Measurements from ENCODE around the gene FLYWCH2.

The FLYWCH2 gene

DNA sequence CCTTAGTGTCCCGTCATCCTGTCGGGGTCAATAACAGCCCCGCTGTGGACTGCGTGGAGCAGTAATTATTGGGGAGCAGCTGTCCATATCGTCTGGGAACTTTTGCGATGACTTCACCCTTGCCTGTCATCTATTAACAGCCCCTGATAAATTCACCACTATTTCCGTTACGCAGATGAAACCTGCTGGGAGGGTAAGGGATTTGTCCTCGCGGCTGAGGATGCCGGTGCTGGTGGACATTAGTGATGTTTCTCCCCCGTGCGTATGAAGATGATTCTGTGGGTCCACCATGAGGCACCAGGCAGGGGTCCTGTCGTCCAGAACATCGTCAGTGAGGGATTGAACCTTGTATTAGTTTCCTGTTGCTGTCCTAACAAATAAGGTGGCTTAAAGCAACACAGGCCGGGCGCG is 1.0 kb downstream of the FLYWCH2 start:
- no peak for DNase-seq

DNA sequence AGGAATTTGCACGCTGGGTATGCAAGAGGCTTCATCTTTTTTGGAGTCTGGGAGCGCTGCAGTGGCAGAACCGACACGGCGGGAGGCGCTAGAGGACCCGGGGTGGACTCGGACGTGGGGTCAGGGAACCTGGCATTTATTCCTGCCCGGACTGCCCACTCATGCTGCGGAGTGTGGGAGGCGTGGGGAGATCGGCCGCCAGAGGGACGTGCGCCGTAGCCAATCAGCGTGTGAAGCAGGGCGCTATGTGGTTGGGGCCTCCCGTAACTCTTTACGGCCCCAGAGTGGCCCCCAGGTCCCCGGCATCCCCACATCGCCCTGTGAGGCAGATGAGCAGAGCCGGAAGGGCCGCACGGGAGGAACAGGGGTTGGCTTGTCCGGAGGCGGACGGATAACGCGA is 11.2 kb downstream of the FLYWCH2 start:
- DNase-seq = no peak

DNA sequence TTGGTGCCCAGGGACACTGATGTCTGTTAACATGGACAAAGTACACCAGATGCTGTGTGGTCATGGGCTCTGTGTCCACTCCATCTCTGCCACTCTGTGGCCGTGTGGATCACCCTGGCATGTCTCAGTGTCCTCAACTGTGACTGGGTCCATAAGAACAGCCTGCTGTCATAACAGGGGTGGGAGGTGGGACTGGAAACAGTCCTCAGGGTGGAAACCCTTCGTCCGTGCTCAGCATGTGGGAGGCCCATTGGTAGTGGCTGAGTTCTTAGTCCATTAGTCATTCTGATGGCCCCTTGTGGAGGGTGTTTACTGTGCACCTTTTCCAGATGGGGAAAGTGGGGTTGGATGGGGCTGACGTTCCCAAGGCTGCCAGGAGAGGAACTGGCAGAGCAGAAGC is 12.8 kb downstream of the FLYWCH2 start:
- no peak for DNase-seq

DNA sequence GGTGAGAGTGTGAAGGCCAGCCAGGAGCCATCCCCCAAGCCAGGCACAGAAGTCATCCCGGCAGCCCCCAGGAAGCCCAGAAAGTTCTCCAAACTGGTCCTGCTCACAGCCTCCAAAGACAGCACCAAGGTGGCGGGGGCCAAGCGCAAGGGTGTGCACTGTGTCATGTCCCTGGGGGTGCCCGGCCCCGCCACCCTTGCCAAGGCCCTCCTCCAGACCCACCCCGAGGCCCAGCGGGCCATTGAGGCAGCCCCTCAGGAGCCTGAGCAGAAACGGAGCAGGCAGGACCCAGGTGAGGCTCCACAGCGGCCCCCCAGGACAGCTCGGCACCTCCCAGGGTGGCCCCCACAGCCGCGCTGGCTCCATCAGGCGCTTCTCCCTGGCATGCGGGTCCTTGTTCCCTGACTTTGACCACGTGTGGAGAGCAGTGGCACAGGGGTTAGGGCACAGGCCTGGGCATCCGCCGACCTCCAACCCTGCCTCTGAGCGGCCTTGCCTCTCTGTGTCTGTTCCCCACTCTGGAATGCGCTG is 13.5 kb downstream of the FLYWCH2 start:
- DNase-seq = no peak

DNA sequence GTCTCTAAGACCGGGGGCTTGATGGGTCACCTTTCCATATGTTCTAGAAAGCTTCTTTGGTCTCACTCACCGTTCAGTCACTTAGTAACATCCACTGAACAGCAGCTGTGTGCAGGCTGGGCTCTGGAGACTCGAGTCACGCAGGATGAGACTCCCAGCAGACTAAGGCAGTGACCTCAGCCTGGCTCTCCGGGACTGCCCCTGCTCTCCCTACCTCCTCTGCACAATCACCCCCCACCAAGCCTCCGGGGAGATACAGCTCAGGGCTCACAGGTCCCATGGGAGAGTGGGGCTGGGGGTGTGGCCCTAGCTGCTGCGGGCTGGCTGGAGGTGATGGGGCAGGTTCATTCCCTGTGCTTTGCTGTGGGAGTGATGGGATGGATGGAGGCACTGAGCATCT is 14.1 kb downstream of the FLYWCH2 start:
- DNase-seq = no peak

DNA sequence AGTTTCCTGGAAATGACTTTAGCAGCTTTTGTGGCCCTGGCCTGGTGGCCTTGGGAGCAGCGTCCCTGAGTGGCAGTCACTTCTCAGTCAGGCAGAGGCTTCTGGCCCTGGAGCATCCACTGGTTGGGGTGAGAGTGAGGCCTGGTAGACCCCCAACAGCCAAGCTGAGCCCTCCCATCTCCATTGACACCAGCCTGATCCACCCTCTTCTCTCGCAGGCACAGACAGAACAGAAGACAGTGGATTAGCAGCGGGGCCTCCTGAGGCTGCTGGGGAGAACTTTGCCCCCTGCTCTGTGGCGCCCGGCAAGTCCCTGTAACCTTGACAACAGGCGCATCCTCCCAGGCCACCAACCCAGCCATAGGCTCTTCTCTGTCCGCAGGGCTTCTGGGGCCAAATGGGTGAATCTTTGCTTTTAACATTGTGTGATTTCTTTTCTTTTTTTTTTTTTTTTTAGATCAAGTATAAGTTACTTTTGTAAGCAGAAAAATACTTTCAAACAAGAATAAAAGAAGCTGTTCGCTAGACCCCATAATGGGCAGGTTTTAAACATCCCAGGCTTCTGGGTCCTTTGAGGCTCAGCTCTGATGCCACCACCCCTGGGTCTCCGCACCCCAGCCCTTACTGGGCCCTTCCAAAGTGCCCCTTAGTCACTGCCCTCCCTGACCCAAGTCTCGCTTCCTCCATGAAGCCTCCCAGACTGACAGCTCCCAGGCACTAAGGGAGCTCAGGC is 16.0 kb downstream of the FLYWCH2 start:
- no peak for DNase-seq

DNA sequence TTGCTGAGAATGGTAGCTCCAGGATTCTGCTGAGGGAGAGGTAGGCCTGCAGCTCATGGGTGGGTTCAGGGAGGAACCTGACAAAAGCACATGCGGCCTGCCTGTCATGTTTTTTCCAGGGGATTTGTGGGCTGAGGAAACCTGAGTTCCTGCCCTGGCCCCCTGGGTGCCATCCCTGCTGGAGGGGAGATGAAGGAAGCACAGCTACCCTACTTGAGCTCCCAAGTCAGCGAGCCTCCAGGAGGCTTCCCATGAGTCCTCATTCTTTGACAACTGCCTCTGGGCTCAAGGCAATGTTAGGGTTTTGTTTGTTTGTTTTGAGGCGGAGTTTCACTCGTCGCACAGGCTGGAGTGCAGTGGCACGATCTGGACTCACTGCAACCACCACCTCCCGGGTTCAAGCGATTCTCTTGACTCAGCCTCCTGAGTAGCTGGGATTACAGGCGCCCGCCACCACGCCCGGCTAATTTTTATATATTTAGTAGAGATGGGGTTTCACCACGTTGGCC is 16.6 kb downstream of the FLYWCH2 start:
- no peak for DNase-seq

DNA sequence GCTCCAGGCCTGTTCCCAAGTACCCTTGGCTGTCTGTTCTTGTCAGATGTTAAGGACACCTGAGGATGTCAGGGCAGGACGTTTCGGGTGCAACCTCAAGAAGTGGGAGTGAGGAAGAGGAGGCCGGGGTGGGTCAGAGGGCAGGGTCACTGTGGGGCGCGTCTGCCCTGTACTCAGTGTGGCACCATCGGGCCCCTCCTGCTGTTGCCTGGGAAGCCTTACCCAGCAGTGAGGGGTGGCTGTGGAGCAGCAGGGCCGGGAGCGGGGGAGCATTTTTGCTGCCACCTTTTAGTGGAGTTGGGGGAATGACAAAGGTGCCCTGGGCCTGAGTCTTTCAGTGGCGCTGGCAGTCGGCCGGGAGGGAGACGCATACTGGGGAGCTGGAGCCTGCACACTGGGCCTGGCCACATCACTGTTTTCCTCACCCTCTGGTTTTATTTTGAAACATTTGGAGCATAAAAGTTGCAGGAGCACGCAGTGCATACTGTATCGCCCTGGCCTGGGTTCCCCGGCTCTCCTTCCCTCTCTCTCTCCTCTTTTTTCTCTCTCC is 17.6 kb downstream of the FLYWCH2 start:
- no peak for DNase-seq

DNA sequence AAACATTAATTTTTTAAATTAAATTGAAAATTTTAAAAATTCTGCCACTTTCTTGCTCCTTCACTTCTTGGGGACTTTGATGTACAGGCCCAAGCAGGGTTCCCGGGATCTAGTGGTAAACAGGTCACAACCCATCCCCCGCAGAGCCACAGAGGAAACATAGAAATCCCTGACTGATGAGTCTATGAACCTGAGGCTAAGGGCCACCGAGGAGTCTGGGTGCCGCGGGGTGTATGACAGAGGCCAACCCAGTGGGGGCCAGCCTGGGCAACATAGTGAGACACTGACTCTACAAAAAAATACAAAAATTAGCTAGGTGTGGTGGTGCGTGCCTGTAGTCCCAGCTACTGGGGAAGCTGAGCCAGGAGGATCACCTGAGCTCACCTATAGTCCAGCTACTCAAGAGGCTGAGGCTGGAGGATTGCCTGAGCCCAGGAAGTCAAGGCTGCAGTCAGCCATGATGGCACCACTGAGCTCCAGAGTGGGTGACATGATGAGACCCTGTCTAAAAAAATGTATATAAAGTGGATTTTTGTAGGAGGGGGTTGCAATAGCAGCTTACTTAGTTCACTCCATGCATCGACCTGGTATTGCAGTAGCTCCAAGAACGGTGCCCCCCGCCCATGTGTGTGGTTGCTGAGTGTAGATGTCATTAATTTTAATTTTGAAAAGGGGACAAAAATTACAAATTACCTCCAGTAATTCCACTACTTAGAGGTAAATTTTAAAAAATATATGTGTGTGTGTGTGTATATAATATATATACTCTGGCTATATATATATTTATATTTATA is 19.5 kb downstream of the FLYWCH2 start:
- no peak for DNase-seq

DNA sequence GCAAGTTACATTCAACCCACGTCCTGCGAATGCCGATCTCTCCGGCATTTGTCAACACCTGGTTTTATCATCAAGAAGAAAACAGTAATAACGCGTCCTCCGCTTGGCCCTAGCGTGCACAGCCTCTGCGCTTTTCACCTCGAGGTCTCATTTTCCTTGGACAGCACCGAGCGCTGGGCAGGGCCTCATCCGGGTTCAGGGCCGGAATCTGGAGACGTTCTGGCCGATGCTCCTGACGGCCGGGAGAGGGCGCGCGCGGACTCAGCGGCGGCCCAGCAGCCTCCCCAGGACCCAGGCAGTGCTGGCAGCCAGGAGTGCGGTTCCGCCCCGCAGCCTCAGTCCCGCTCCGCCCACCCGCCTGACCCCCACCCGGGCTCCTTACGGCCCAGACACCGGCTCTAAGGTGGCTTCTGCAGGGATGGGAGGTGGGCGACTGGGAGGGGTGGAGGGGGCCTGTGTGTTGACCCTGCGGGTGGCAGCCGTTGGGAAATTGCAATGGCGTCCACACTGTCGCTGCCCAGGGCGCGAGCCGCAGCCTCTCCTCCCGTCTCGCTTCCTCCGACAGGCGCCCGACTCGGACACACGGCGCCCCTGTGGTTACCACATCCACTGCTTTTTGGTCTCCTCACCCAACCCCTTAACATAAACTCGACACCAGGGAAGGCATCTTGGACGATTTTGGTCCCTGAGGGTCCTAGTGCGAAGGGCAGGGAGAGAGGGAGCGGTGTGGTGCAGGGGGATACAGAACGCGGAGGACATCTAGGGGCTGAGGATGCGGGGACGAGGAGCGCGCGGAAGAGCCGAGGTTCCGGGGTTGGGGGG is 21.3 kb downstream of the FLYWCH2 start:
- DNase-seq = peak; percentile 40

DNA sequence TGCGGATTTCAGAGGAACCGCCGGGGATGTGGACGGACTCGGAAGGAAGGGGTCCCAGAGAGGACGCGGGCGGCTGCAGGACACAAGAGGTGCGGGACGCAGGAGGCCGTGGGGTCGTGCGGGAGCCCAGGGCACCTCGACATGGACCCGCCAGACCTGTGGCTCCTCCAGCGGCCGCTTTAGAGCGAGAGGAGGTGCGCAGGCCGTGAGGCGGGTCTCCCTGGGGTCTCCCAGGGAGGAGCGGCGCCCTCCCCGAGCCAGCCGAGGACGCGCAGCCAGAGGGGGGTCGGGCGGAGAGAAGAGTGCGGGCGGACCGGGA is 21.9 kb downstream of the FLYWCH2 start:
- no peak for DNase-seq

DNA sequence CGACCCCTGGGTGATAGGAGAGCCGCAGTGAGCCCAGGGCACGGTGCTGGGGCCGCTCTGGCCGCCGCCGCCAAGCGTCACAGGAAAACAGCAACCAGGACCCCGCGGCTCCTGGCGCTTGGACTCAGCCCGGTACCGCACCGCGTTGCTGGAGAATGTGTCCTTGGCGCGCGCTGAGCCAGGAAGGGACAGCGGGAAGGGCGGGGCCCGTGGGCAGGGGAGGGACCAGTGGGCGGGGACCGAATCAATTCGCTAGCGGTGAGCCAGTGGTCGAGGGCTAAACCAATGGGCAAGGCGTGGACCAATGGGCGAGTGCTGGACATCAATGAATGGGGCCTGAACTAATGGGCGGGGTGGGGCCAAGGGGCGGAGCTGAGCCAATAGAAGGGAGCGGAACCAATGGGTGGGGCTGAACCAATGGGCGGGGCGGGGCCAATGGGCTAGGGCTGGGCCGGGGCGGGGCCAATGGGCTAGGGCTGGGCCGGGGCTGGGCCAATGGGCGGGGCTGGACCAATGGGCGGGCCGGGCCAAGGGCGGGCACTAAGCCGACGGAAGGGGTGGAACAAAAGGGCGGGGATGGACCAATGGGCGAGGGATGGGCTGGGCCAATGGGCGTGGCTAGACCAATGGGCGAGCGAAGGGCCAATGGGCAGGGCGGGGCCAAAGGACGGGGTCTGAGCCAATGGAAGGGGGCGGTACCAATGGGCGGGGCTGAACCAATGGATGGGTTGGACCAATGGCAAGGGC is 22.4 kb downstream of the FLYWCH2 start:
- peak; percentile 99 for DNase-seq

DNA sequence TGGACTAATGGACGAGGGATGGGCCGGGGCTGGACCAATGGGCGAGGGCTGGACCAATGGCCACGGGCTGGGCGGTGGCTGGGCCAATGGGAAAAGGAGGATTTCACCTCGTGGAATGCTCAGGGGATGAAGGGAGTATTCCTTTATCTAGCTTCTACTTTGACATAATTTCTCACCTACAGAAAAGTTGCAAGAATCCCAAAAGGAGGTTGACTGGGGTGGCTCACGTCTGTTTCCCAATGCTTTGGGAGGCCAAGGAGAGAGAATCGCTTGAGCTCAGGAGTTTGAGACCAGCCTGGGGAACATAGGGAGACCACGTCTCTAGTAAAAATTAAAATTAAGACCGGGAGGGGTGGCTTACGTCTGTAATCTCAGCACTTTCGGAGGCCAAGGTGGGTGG is 23.0 kb downstream of the FLYWCH2 start:
- no peak for DNase-seq

DNA sequence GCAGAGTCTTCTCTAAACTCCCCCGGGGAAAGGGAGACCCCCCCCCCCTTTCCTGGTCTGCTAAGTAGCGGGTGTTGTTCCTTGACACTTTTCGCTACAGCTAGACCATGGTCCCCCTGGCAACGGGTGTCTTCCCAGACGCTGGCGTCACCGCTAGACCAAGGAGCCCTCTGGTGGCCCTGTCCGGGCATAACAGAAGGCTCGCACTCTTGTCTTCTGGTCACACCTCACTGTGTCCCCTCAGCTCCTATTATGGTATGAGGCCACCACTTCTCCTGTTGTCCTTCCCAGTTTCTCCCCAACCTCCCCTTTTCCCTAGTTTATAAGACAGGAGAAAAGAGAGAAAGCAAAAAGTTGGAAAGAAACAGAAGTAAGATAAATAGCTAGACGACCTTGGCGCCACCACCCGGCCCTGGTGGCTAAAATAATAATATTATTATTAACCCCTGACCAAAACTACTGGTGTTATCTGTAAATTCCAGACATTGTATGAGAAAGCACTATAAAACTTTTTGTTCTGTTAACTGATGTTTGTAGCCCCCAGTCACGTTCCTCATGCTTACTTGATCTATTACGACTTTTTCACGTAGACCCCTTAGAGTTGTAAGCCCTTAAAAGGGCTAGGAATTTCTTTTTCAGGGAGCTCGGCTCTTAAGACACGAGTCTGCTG is 24.2 kb downstream of the FLYWCH2 start:
- peak; percentile 36 for DNase-seq

DNA sequence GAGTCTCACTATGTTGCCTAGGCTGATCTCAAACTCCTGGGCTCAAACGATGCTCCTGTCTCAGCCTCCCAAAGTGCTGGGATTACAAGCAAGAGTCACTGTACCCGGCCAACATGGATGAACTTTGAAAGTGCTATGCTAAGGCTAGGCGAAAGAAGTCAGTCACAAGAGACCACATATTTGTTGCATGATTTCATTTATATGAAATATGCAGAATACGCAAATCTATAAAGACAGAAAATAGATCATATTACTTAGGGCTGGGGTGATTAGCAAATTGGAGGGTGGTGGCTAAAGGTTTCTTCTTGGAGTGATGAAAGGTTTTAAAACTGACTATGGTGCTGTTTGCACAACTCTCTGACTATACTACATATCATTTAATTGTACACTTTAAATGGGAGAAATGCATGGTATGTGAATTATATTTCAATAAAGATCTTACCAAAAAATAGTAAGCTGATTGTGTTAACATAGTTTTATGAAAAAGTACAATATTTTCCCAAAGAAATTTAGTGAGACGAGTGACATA is 27.5 kb downstream of the FLYWCH2 start:
- DNase-seq = no peak

DNA sequence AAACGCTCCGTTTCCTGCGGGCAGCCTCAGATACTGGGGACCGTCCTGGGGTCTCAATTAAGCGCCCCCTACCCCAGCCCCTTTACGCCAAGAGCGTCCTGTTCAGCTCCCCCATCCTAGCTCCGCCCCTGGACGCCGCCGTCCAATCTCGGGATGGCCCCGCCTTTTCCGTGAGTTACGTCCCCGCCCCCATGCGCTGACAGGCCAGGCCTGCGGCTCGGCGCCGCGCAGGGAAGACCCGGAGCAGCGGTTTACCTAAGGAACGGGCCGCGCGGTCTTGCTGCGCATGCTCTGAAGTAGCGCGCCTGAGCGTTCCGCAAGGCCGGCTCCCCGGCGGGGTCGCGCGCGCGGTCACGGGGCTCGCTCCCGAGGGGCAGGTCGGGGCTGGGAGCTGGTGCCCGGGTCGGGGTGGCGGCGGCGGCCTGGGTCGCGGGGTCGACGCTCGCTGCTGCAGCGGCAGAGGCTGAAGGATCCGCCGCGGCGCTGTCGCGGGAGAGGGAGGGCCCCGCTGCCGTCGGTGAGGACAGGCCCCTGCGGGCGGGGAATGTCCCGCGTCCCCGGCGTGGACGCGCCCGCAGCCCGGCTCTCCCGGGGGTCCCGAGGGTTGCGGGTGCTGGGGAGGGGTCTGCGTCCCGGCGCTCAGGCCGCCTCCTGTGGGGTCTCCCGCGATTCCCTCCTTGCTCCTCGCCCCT is 28.8 kb downstream of the FLYWCH2 start, which contains the start of gene FLYWCH1:
Gene FLYWCH1 (plus strand): TSS at position 294 of the 692 bp plus-strand sequence. CDS start 17,755 bp downstream, outside the sequence.
- peak; percentile 96 for DNase-seq

DNA sequence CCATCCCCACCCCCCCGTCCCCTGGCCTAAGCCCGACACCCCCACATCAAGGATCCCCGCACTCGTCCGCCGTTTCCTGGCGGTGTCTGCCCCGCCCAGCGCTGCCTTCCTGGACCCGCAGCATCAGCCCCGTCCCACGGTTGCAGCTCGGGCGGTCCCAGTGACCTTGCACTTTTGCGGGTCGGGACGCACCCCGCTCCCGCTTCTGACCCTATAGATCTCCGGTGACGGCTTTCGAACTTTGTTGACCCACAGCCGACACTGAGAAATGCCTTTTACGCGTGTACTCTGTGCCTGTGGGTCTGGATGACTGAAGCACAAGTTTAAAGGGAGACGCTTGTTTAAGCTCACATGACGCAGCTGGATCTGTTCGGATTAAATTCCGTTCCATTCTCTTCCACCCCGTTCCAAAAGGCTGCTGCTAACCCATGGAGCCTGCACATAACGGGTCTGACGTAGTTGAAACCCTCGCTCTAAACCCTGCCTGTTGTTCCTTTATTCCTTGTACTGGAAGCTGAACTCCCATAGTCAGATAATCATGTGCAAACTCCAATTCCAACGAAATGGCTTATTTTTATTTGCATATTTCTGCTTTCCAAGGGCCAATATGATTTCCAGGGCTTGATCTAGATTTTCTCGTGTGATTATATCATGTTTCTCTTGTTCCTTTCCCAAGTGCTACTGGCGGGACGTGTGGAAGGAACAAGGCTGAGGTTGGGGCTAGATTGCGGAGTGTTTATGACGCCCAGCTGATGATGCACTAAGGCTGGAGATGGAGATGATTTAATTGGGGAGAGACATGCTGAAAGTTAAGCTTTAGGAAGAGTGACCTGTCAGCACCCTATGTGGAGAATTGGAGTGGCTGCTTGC is 29.6 kb downstream of the FLYWCH2 start:
- no peak for DNase-seq

DNA sequence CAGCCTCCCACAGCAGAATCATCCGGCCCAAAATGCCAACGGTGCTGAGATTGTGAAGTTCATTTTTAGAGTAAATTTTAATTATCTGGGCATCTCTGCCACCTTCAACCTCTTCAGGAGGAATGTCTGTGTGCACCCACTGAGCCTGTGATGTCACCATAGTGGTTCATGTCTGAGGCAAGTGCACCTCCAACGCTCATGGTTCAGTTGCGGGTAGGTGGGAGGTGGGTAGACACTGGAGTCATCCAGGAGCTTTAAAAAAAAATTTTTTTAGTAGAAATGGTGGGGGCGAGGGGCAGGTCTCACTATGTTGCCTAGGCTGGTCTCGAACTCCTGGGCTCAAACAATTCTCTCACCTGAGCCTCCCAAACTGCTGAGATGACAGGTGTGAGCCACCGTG is 30.6 kb downstream of the FLYWCH2 start:
- DNase-seq = no peak

DNA sequence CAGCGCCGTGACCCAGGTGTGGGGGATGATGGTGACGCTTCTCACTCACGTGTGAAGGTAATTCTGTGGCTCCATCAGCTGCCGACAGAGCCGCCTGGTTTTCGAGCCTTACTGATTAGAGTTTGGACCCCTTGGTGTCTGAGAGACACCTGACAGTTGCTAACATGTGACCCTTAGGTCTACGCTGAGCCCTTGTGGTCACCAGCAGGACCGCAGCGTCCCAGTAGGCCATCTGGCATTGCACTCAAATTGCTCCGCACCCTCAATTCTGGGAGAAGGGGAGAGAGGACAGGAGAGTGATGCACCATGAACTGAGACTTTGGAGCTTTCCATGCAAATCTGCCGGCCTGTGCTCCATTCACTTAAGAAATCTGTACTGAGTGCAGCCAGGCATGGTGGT is 31.2 kb downstream of the FLYWCH2 start:
- no peak for DNase-seq

Data from NCI-H2029 (cell line).